Lung (tissue), 12 donors: ENCODE measurements around the gene PDCD6IP. TPM values are rescaled to one million over a fixed set of nuclear protein-coding genes. Genes with fewer than 3 reads are reported as not detected.

Source experiments
- ATAC-seq: fragments of 200-7000 bp; cut with Tn5 transposase; one replicate; pipeline ENCODE4 v1.9.1; 2020; ENCODE audit warnings: moderate number of reproducible peaks; ENCODE audit not compliant: insufficient read depth, low FRiP score
- DNase-seq, 3 donors: peaks; one replicate each; pipeline ENCODE4 v3.0.0-alpha.2; 2013 to 2017
- H3K27ac ChIP-seq, 2 donors: one replicate each; pipeline ENCODE4 v1.5.1; 2013; ENCODE audit warnings: mild to moderate bottlenecking in 2 of 2, moderate library complexity in 2 of 2, control low read depth in 1 of 2, inconsistent platforms in 1 of 2, low read depth in 1 of 2, low read length in 1 of 2
- H3K27me3 ChIP-seq, 3 donors: one replicate each; pipeline ENCODE4 v1.5.1; 2013; ENCODE audit warnings: low read length in 2 of 3; ENCODE audit not compliant: control insufficient read depth in 3 of 3, insufficient read depth in 3 of 3
- H3K36me3 ChIP-seq, 4 donors: one replicate each; pipeline ENCODE4 v1.5.1; 2013; ENCODE audit warnings: low read length in 4 of 4, mild to moderate bottlenecking in 1 of 4, moderate library complexity in 1 of 4; ENCODE audit not compliant: control insufficient read depth in 4 of 4, insufficient read depth in 4 of 4
- H3K4me1 ChIP-seq, 5 donors: one replicate each; pipeline ENCODE4 v1.5.1; 2013; ENCODE audit warnings: low read length in 5 of 5, mild to moderate bottlenecking in 2 of 5, moderate library complexity in 1 of 5; ENCODE audit not compliant: control insufficient read depth in 5 of 5, insufficient read depth in 5 of 5
- H3K4me3 ChIP-seq: one replicate; pipeline ENCODE4 v1.5.1; 2013; ENCODE audit warnings: mild to moderate bottlenecking, control low read depth, moderate library complexity
- H3K9ac ChIP-seq, 2 donors: one replicate each; pipeline ENCODE4 v1.5.1; 2013; ENCODE audit warnings: low read length in 2 of 2, control low read depth in 1 of 2; ENCODE audit not compliant: insufficient read depth in 1 of 2
- H3K9me3 ChIP-seq, 4 donors: one replicate each; pipeline ENCODE4 v1.5.1; 2013; ENCODE audit warnings: low read length in 3 of 4, mild to moderate bottlenecking in 1 of 4, moderate library complexity in 1 of 4; ENCODE audit not compliant: control insufficient read depth in 4 of 4, insufficient read depth in 3 of 4
- CTCF ChIP-seq: IDR thresholded peaks from 2 replicates; pipeline ENCODE4 v1.5.1; 2012; ENCODE audit warnings: mild to moderate bottlenecking; ENCODE audit errors: control extremely low read depth, extremely low read depth
- WGBS, 2 donors: extraction: QIAGEN DNeasy Blood & Tissue Kit; methylation state at CpG; one replicate each; pipeline ENCODE4 v1.1.7; 2013; 5-methylcytosine and 5-hydroxymethylcytosine counted together
- polyA plus RNA-seq, 2 donors: library from polyadenylated mRNA; stranded (reverse); fragments of 200-250 nt; gene quantifications; one replicate each; pipeline ENCODE4 v1.2.1, GENCODE V29; 2013
- total RNA-seq, 2 donors: library from RNA; depleted of rRNA in 1 of 2; stranded (reverse); fragments of >200 nt in 1 of 2; gene quantifications; one replicate each; pipeline ENCODE4 v1.2.1, GENCODE V29; 2014 to 2021
- donor health status: control.
- donor health status: control.
- donor health status: Bipolar disorder and iron deficiency.
- donor health status: healthy.
- donor health status: DM: yes; HTN: yes; CAD: no.

Gene PDCD6IP
- total and polyA plus RNA-seq, 4 donors = 33.8 to 372 (median 163) TPM

DNA sequence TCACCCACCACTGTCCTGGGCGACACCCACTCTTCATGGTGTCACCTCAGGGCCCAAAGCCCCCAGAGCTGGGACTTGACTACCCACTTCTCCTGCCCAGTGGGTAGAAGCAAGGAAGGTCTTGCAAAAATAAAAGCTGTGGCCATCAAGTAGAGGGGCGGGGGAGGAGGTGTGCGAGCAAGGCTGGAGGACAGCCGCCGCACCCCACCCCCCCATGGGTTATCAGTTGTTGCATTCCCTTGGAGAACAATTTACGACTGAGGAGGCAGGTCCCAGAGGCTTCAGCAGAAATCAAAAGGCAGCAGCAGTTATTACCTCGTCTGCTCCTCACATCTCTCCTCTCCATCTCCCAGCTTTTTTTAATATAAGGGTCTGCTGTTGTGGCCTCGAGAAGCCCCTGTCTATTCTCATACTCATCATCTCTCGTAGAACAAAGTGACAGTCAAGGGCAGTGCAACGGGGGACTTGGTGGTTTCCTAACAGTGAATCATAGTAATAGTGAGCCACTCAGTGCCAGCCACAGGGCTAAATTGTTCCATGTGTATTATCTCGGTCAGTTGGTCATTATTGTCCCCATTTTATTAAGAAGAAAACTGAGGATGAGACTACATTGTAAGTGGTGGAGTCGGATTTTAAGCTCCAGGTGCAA lies 116.4 kb downstream of the PDCD6IP start:
- Histone ChIP-seq H3K4me1 (no peaks in the 10 kb centered on the region), H3K9me3 (no peaks in the 10 kb centered on the region), H3K27ac (no peak overlapping the region), H3K27me3 (no peaks in the 10 kb centered on the region), H3K36me3 (no peaks in the 10 kb centered on the region), H3K4me3 (no peak overlapping the region), H3K9ac (no peak overlapping the region)
- no peak for TF ChIP-seq CTCF
- DNase-seq = no peak
- 82 to 84% methylated on average over 12 of the region's 12 CpGs for WGBS, 2 donors
- no peak for ATAC-seq

- no peak overlapping the region for H3K9ac ChIP-seq
- WGBS, 2 donors = 42 to 57% methylated on average over 9 of the region's 9 CpGs
- TF ChIP-seq CTCF = no peak
- no peaks in the 10 kb centered on the region for H3K27me3 ChIP-seq
- DNase-seq (peak; percentile 46 to 51 (median 48)), ATAC-seq (no peak)
- H3K27ac ChIP-seq = no peak overlapping the region
- H3K4me1 ChIP-seq = no peaks in the 10 kb centered on the region
- H3K36me3 ChIP-seq = no peaks in the 10 kb centered on the region
- H3K9me3 ChIP-seq = no peaks in the 10 kb centered on the region
- H3K4me3 ChIP-seq = no peak overlapping the region
These were observed 117.5 kb downstream of the PDCD6IP start for GRCh38 chr3:33915796-33916546.

DNA sequence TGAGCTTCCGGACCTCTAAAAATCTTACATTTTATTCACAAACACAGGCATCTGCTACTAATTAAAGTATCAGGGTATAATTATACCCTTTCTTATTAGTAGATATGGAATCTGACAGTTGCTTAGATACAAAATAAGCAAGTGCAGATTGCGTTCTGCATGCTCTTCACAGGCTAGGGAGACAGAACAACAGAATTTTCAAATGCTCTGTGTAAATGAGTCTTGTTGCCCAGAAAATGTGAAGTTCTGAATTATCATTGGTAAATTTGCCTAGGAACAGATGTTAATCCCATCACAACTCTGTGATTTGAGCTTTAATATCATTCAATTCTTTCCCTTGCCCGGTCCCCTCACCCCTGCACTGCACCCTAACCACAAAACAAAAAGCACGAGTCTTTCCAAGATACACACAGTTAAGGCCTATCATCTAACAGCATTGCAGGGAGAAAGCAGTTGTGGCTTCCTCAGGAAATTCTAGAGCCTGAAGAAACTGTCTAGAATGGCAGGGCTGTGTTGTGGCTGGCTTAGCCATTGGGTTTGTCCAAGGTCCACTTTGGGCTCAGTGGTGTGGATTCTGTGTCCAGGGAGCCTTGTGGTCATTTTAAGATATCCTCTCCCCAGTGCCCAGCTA lies 119.8 kb downstream of the PDCD6IP start:
- no peak for ATAC-seq
- no peak for TF ChIP-seq CTCF
- no peak for DNase-seq
- Histone ChIP-seq H3K4me1 (no peaks in the 10 kb centered on the region), H3K27ac (no peak overlapping the region), H3K36me3 (no peaks in the 10 kb centered on the region), H3K9ac (no peak overlapping the region), H3K27me3 (no peaks in the 10 kb centered on the region), H3K9me3 (peaks cover 0 to 5% (median 0%) of the 10 kb centered on the region in 4 donors), H3K4me3 (no peak overlapping the region)
- WGBS, 2 donors = 64 to 70% methylated on average over 4 of the region's 4 CpGs

Other genes starting within 250 kb of the PDCD6IP start
- gene CLASP2, start 80.4 kb upstream of the PDCD6IP start, total RNA-seq = 100 to 1,000 TPM in 1 of 2 donors, 10 to 100 TPM in 1; 60.1 to 165 TPM
- 10 to 100 TPM; 10.4 to 11.1 TPM for gene CLASP2, start 80.4 kb upstream of the PDCD6IP start, polyA plus RNA-seq